Peyer's patch (tissue), 4 donors: ENCODE results near the gene MAGI2.

Source experiments
- POLR2A ChIP-seq, 2 donors: fragments of 450-650 bp; IDR thresholded peaks; one replicate each; pipeline ENCODE4 v1.5.1; 2017; ENCODE audit warnings: antibody characterized with exemption in 2 of 2, mild to moderate bottlenecking in 2 of 2, moderate library complexity in 2 of 2
- TF ChIP-seq, protein P1 (sequence below), 6 experiments: fragments of 450-650 bp in 4 of 6; fragments of 200-600 bp in 2 of 6; sonication (generic) in 1 of 6; IDR thresholded peaks; one replicate each; pipeline ENCODE4 v1.5.1; 2017 to 2019; ENCODE audit warnings: antibody characterized with exemption in 6 of 6, mild to moderate bottlenecking in 3 of 6, moderate library complexity in 1 of 6

DNA sequence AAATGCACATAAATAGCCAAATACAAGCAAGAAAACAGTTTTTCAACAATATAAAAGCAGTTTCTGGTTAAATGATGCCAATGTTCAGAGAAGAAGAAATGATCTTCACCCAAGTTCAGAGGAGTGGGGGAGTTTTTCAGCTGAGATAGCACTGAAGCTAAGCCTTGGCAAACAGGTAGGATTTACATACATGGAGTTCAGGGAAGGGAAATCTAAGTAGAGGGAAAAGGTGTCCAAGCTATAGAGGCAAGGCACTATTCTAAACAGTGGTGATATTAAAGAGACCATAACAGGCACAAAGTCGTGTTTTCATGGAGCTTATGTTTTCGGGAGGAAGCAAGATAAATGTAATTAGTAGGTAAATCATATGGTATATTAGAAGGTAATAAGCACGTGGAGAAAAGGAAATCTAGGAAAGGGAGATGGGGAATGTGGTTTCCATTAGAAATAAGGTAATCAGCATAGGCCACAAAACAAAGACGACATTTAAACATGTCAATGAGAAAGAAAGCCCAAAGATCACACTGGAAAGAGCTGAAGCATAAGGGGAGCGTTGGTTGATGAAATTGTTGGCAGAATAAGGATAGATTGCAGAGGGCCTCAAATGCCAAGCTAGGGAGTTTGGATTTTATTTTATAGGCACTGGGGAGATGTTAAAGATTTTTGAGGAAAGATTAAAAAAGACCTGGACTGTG is 704.3 kb downstream of the MAGI2 start:
- TF ChIP-seq POLR2A (IDR thresholded peaks at IDR 0.05): no peak
- TF ChIP-seq, protein P1, sequence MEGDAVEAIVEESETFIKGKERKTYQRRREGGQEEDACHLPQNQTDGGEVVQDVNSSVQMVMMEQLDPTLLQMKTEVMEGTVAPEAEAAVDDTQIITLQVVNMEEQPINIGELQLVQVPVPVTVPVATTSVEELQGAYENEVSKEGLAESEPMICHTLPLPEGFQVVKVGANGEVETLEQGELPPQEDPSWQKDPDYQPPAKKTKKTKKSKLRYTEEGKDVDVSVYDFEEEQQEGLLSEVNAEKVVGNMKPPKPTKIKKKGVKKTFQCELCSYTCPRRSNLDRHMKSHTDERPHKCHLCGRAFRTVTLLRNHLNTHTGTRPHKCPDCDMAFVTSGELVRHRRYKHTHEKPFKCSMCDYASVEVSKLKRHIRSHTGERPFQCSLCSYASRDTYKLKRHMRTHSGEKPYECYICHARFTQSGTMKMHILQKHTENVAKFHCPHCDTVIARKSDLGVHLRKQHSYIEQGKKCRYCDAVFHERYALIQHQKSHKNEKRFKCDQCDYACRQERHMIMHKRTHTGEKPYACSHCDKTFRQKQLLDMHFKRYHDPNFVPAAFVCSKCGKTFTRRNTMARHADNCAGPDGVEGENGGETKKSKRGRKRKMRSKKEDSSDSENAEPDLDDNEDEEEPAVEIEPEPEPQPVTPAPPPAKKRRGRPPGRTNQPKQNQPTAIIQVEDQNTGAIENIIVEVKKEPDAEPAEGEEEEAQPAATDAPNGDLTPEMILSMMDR (IDR thresholded peaks at IDR 0.05): no peak
